SK-N-SH treated with all-trans-retinoic acid at 6 μM for 48 hours (cell line): ENCODE results near the gene TAF1C.

Experiments
- BACH2 ChIP-seq: fragments of 250-450 bp; sonication (Bioruptor Pico); IDR thresholded peaks from 2 replicates; pipeline ENCODE4 v1.9.0; 2021; ENCODE audit warnings: mild to moderate bottlenecking, borderline replicate concordance
- ESRRG ChIP-seq: fragments of 250-450 bp; sonication (Bioruptor Pico); IDR thresholded peaks from 2 replicates; pipeline ENCODE4 v1.6.1; 2021; ENCODE audit warnings: mild to moderate bottlenecking
- SNAI2 ChIP-seq: fragments of 250-450 bp; sonication (Bioruptor Pico); IDR thresholded peaks from 2 replicates; pipeline ENCODE4 v1.5.0; 2020; ENCODE audit warnings: mild to moderate bottlenecking, moderate library complexity
- ZFP30 ChIP-seq: fragments of 450-650 bp; formaldehyde crosslinking; IDR thresholded peaks from 2 replicates; pipeline ENCODE4 v1.5.0; 2022; ENCODE audit warnings: mild to moderate bottlenecking, moderate library complexity
- ZNF565 ChIP-seq: fragments of 450-650 bp; formaldehyde crosslinking; conservative IDR thresholded peaks from 2 replicates; pipeline ENCODE4 v1.5.0; 2020; ENCODE audit warnings: low read depth, mild to moderate bottlenecking, moderate library complexity
- TF ChIP-seq, protein P1 (sequence below): fragments of 250-450 bp; sonication (Bioruptor Pico); IDR thresholded peaks from 2 replicates; pipeline ENCODE4 v1.5.1; 2020; ENCODE audit warnings: low read depth, mild to moderate bottlenecking, moderate library complexity

DNA sequence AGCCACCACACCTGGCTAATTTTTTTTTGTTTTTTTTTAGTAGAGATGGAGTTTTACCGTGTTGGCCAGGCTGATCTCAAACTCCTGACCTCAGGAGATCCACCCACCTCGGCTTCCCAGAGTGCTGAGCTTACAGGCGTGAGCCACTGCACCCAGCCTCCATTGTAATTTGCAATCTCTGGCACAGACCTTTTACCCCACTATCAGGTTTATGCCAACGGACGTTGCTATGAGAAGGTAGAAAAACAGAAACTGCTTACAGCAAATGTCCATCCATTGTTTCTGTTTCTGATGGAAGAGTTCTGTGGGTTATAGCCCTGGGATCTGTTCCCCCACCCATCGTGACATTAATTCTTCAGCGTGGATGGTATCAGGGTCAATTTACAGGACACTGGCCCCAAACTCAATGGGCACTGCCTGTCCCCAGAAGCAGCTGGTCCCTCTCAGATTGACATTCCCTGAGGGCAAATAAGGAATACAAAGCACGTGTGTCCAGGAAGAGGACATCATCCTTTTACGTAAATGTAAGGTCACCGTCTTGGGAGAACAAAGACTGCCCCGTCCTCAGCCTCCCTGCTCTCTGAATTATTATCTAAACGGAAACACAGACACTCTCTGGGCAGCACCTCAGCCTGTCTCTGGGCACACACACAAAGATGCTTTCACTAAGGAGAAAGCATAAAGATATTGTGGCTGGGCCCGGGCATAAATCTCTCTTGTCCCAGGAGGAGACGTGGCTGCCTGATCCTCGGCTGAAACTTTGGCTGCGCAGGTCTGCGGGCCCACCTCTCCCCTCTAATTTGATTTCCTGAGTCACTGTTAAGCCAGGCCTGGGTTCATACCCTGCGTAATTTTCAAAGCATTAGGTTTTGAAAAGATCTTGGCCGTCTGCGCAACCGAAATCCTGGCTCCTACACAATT lies 47.7 kb upstream of the TAF1C start:
- TF ChIP-seq BACH2 (no peak), ZNF565 (no peak), ZFP30 (no peak), ESRRG (CRISPR knock-in tag) (no peak), SNAI2 (CRISPR knock-in tag) (no peak)
- TF ChIP-seq, protein P1, sequence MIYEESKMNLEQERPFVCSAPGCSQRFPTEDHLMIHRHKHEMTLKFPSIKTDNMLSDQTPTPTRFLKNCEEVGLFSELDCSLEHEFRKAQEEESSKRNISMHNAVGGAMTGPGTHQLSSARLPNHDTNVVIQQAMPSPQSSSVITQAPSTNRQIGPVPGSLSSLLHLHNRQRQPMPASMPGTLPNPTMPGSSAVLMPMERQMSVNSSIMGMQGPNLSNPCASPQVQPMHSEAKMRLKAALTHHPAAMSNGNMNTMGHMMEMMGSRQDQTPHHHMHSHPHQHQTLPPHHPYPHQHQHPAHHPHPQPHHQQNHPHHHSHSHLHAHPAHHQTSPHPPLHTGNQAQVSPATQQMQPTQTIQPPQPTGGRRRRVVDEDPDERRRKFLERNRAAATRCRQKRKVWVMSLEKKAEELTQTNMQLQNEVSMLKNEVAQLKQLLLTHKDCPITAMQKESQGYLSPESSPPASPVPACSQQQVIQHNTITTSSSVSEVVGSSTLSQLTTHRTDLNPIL (CRISPR knock-in tag) = no peak
